ENCODE results near the gene ZWINT.

ZWINT gene

DNA sequence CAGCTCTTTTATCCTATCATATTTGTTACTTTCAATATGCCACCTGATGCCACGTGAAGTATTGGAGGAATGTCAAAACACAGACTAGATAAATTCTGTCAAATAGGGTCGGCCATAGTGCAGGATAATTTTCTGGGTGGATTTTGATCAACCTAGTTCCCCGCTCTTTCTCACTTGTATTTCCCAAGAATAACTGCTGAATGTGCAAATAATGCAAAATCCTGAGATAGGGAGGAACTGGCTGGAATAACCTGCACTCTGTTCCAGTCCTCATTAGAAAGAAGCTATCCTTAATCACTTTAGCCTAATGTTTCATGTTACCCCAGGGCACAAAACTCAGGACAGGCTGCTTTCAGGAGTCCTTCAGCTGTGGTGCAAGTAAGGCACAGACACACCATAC lies 33.9 kb downstream of the ZWINT start:
- TF ChIP-seq, protein P1, sequence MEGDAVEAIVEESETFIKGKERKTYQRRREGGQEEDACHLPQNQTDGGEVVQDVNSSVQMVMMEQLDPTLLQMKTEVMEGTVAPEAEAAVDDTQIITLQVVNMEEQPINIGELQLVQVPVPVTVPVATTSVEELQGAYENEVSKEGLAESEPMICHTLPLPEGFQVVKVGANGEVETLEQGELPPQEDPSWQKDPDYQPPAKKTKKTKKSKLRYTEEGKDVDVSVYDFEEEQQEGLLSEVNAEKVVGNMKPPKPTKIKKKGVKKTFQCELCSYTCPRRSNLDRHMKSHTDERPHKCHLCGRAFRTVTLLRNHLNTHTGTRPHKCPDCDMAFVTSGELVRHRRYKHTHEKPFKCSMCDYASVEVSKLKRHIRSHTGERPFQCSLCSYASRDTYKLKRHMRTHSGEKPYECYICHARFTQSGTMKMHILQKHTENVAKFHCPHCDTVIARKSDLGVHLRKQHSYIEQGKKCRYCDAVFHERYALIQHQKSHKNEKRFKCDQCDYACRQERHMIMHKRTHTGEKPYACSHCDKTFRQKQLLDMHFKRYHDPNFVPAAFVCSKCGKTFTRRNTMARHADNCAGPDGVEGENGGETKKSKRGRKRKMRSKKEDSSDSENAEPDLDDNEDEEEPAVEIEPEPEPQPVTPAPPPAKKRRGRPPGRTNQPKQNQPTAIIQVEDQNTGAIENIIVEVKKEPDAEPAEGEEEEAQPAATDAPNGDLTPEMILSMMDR (IDR thresholded peaks at IDR 0.05; ENCODE audit: control insufficient read depth, extremely low read depth, insufficient read depth) = no peak
- no peak overlapping the region for H3K4me3 ChIP-seq (ENCODE audit: low read depth, low read length)
- DNase-seq (ENCODE audit: low read depth) = no peak

DNA sequence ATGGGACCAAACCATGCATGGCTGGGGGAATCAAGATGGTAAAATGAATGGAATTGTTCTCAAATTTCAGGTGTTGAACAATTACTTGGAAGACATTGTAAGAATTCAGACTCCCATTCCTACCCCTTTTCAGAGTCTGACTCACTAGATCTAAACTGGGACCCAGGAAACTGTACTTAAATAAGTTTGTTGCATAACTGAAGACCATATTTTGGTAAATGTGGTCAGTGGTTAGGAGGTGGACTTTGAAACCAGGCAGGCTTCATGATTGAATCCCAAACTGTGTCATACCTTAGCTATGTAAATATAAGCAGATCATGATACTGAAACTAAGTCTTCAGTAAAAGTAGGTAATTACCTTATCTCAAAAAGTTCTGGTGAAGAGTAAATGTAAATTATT lies 41.7 kb downstream of the ZWINT start:
- TF ChIP-seq, protein P1 (IDR thresholded peaks at IDR 0.05; ENCODE audit: control insufficient read depth, extremely low read depth, insufficient read depth) = no peak
- no peak overlapping the region for H3K4me3 ChIP-seq (ENCODE audit: low read depth, low read length)
- DNase-seq (ENCODE audit: low read depth) = no peak

DNA sequence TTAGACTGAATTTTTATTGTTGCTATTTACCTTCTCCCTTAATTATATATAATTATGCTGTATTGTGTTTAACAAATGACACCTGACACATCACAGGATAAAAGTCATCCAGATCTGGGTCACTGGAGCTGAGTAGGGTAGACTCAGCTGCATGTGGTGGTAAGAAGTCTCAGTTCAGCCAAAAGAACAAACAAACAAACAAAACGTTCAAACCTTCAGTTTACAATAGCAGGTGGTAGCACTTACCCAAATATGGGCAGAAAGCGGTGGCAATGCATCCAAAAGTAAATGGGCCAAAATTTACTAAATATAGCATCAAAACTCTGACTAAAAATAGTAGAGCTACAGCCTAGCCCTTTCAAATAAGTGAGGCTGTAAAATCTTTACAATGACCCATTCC lies 42.2 kb downstream of the ZWINT start:
- TF ChIP-seq, protein P1 (IDR thresholded peaks at IDR 0.05; ENCODE audit: control insufficient read depth, extremely low read depth, insufficient read depth) = no peak
- no peak for DNase-seq (ENCODE audit: low read depth)
- no peak overlapping the region for H3K4me3 ChIP-seq (ENCODE audit: low read depth, low read length)

DNA sequence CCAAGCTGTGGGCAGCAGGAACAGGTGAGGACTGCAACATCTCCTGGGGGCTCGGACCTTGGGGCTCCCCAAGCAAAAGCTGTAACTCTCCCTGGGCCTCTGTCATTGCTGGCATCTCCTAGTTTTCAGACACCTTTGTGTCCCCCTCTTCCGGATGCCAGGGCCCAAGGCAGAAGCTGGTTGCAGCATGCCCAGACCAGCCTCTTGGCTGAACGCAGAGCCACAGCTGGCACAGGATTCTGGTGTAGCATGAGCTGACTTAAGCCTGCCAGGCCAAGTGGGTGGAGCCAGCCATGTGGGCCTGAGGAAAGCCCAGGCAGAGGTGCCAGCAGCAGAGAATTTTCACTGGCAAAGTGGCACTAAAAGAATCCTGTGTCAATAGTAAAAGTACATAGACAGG lies 43.5 kb downstream of the ZWINT start:
- no peak for DNase-seq (ENCODE audit: low read depth)
- no peak overlapping the region for H3K4me3 ChIP-seq (ENCODE audit: low read depth, low read length)
- TF ChIP-seq, protein P1 (IDR thresholded peaks at IDR 0.05; ENCODE audit: control insufficient read depth, extremely low read depth, insufficient read depth) = no peak

DNA sequence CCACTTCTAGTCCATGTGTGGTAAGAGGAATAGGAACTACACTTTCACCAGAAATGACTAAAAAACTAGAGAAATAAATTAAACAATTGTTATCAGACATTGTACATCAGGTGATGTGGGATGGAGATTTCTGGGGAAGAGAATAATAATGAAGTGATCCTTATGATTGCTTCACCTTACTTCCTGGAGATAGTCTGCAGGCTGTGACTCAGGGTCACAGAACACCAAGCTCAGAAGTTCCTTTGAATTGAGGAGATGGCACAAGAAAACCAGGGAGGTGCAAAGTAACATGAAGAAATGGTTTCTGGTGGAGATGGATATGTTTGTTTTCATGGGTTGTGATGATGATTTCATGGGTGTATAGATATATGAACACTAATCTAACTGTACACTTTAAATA lies 44.5 kb downstream of the ZWINT start:
- no peak overlapping the region for H3K4me3 ChIP-seq (ENCODE audit: low read depth, low read length)
- TF ChIP-seq, protein P1 (IDR thresholded peaks at IDR 0.05; ENCODE audit: control insufficient read depth, extremely low read depth, insufficient read depth) = no peak
- DNase-seq (ENCODE audit: low read depth) = no peak
